Transverse colon (tissue), 4 donors: Measurements from ENCODE around the gene ZNF423. TPM values are rescaled to one million over a fixed set of nuclear protein-coding genes. Genes with fewer than 3 reads are reported as not detected.

Source experiments
- DNase-seq: peaks from one replicate; pipeline ENCODE4 v3.0.0-alpha.2; 2019
- H3K27ac ChIP-seq, 4 donors: fragments of 200-600 bp; sonication (generic); 2 replicates each; pipeline ENCODE4 v1.5.1; 2016 to 2018; ENCODE audit warnings: inconsistent platforms in 4 of 4
- H3K27me3 ChIP-seq: fragments of 200-600 bp; sonication (generic); 2 replicates; pipeline ENCODE4 v1.5.1; 2017; ENCODE audit warnings: inconsistent platforms
- H3K36me3 ChIP-seq, 4 donors: fragments of 200-600 bp; sonication (generic); 2 replicates each; pipeline ENCODE4 v1.5.1; 2017 to 2019; ENCODE audit warnings: inconsistent platforms in 4 of 4
- H3K4me1 ChIP-seq, 4 donors: fragments of 200-600 bp; sonication (generic); 2 replicates each; pipeline ENCODE4 v1.5.1; 2017 to 2020; ENCODE audit warnings: inconsistent platforms in 4 of 4
- H3K4me3 ChIP-seq, 4 donors: fragments of 200-600 bp; sonication (generic); 1 replicate in 1 of 4; 2 replicates in 3 of 4; pipeline versions ENCODE4 v1.5.1 to v1.6.1; 2017 to 2019; ENCODE audit warnings: inconsistent platforms in 4 of 4
- H3K9me3 ChIP-seq, 2 donors: fragments of 200-600 bp; sonication (generic); 2 replicates each; pipeline ENCODE4 v1.5.1; 2017 to 2019; ENCODE audit warnings: inconsistent platforms in 2 of 2
- CTCF ChIP-seq, 5 experiments: fragments of 200-600 bp in 3 of 5; fragments of 450-650 bp in 2 of 5; sonication (generic) in 3 of 5; IDR thresholded peaks; 1 replicate in 2 of 5; 2 replicates in 3 of 5; pipeline ENCODE4 v1.5.1; 2016 to 2017; ENCODE audit warnings: antibody characterized with exemption in 5 of 5, inconsistent platforms in 3 of 5, mild to moderate bottlenecking in 2 of 5, moderate library complexity in 1 of 5
- EP300 ChIP-seq: sonication (generic); formaldehyde crosslinking; IDR thresholded peaks from one replicate; pipeline ENCODE4 v1.6.1; 2017; ENCODE audit warnings: antibody characterized with exemption, low read depth
- POLR2A ChIP-seq: fragments of 450-650 bp; IDR thresholded peaks from one replicate; pipeline ENCODE4 v1.6.1; 2016; ENCODE audit warnings: antibody characterized with exemption, mild to moderate bottlenecking, moderate library complexity
- POLR2AphosphoS5 ChIP-seq, 3 donors: sonication (generic); formaldehyde crosslinking; IDR thresholded peaks; one replicate each; pipeline ENCODE4 v1.6.1; 2016; ENCODE audit warnings: antibody characterized with exemption in 3 of 3
- WGBS, 2 donors: methylation state at CpG; one replicate each; pipeline ENCODE4 v1.1.5; 2018; ENCODE audit warnings: low coverage in 1 of 2; 5-methylcytosine and 5-hydroxymethylcytosine counted together
- in situ Hi-C, 4 donors: fragments of 200-750 bp; cut with MboI; loops; one replicate each; pipeline versions ENCODE4 v1.15.0 to v1.15.1; 2017; ENCODE audit warnings: low sequenced_read_pairs in 3 of 4, low pct_ligation_motif_present in 1 of 4, low pct_unique_long_range_greater_than_20kb in 1 of 4
- intact Hi-C: fragments of 100-400 bp; cut with DNase I; formaldehyde crosslinking; loops from one replicate; pipeline ENCODE4 v1.15.1; 2023; ENCODE audit warnings: low total_unique reads
- total RNA-seq, 4 donors: library from RNA; depleted of rRNA; stranded (reverse); fragments of >200 nt; gene quantifications; one replicate each; pipeline ENCODE4 v1.1.0, GENCODE V29; 2016

The ZNF423 gene
- total RNA-seq, 4 donors from 2014 or later: 4.9 to 13.1 (median 7.2) TPM

- Histone ChIP-seq H3K27ac (no peak overlapping the region), H3K4me1 (no peaks in the 10 kb centered on the region), H3K36me3 (no peaks in the 10 kb centered on the region), H3K27me3 (no peaks in the 10 kb centered on the region), H3K4me3 (no peak overlapping the region), H3K9me3 (no peaks in the 10 kb centered on the region)
- intact Hi-C loops: no loop called here
- 93 to 100% methylated on average over 1 to 10 of the region's 10 CpGs for WGBS, 2 donors
- TF ChIP-seq POLR2AphosphoS5 (IDR thresholded peaks at IDR 0.05): no peak
- TF ChIP-seq CTCF (IDR thresholded peaks at IDR 0.05): no peak
- TF ChIP-seq POLR2A: no peak
- TF ChIP-seq EP300: no peak
- DNase-seq: no peak
- in situ Hi-C loops: no loop called here
Observed at GRCh38 chr16:49738001-49738400, 117.9 kb downstream of the ZNF423 start.

- Histone ChIP-seq H3K4me3 (no peak overlapping the region), H3K36me3 (no peaks in the 10 kb centered on the region), H3K4me1 (no peaks in the 10 kb centered on the region), H3K27me3 (no peaks in the 10 kb centered on the region), H3K27ac (no peak overlapping the region), H3K9me3 (no peaks in the 10 kb centered on the region)
- TF ChIP-seq EP300 (no peak), POLR2A (no peak), CTCF (IDR thresholded peaks at IDR 0.05) (no peak), POLR2AphosphoS5 (IDR thresholded peaks at IDR 0.05) (no peak)
- WGBS, 2 donors: 91% methylated on average over 9 of the region's 9 CpGs; no CpG with 5 or more reads in 1 of the 2 donors
- in situ Hi-C loops (no loop called here), intact Hi-C loops (no loop called here)
- DNase-seq: no peak
Observed at GRCh38 chr16:49737541-49737940, 118.4 kb downstream of the ZNF423 start.

- TF ChIP-seq CTCF (IDR thresholded peaks at IDR 0.05): no peak
- TF ChIP-seq POLR2AphosphoS5 (IDR thresholded peaks at IDR 0.05): no peak
- no peak for TF ChIP-seq POLR2A
- no peaks in the 10 kb centered on the region for H3K27me3 ChIP-seq
- no peaks in the 10 kb centered on the region for H3K36me3 ChIP-seq
- in situ Hi-C loops: no loop called here
- H3K4me3 ChIP-seq: no peak overlapping the region
- no peak overlapping the region for H3K27ac ChIP-seq
- WGBS, 2 donors: 86% methylated on average over 8 of the region's 10 CpGs; no CpG with 5 or more reads in 1 of the 2 donors
- H3K4me1 ChIP-seq: no peaks in the 10 kb centered on the region
- DNase-seq: no peak
- H3K9me3 ChIP-seq: peaks cover 0 to 4% of the 10 kb centered on the region in 2 donors
- intact Hi-C loops: no loop called here
Observed at GRCh38 chr16:49734331-49734730, 121.6 kb downstream of the ZNF423 start.

- intact Hi-C loops (no loop called here), in situ Hi-C loops (no loop called here)
- Histone ChIP-seq H3K36me3 (no peaks in the 10 kb centered on the region), H3K27ac (no peak overlapping the region), H3K27me3 (no peaks in the 10 kb centered on the region), H3K9me3 (peaks cover 0 to 4% of the 10 kb centered on the region in 2 donors), H3K4me1 (no peaks in the 10 kb centered on the region), H3K4me3 (no peak overlapping the region)
- WGBS, 2 donors: 62 to 65% methylated on average over 3 to 10 of the region's 10 CpGs
- TF ChIP-seq CTCF (IDR thresholded peaks at IDR 0.05): no peak
- TF ChIP-seq EP300: no peak
- no peak for TF ChIP-seq POLR2A
- TF ChIP-seq POLR2AphosphoS5 (IDR thresholded peaks at IDR 0.05): no peak
- DNase-seq: no peak
Observed at GRCh38 chr16:49733313-49734009, 122.5 kb downstream of the ZNF423 start.
